ENCODE data around the gene SRGAP1.
"Not testable (repeated sequence)": the region's sequence is repeated elsewhere in the genome, so short reads cannot be mapped to it uniquely, and the experiment has no call there.

SRGAP1 gene

GRCh38 chr12:64018116-64018515 is 173.6 kb downstream of the SRGAP1 start:
- DNase-seq, result not testable (repeated sequence)

- no peak for DNase-seq
Measured at GRCh38 chr12:64018524-64018923, 174.0 kb downstream of the SRGAP1 start.

- no peak for DNase-seq
Measured at GRCh38 chr12:64019101-64019500, 174.6 kb downstream of the SRGAP1 start.

GRCh38 chr12:64019654-64020053 is 175.2 kb downstream of the SRGAP1 start:
- DNase-seq, result no peak

- no peak for DNase-seq
Measured at GRCh38 chr12:64025174-64025958, 180.9 kb downstream of the SRGAP1 start.

- DNase-seq, result no peak
Measured at GRCh38 chr12:64027311-64027710, 182.8 kb downstream of the SRGAP1 start.

- DNase-seq, result no peak
Measured at GRCh38 chr12:64028541-64028940, 184.0 kb downstream of the SRGAP1 start.

GRCh38 chr12:64029013-64029857 is 184.7 kb downstream of the SRGAP1 start:
- DNase-seq, result peak; percentile 64

GRCh38 chr12:64030155-64030554 is 185.7 kb downstream of the SRGAP1 start:
- no peak for DNase-seq

GRCh38 chr12:64034056-64034455 is 189.6 kb downstream of the SRGAP1 start:
- not testable (repeated sequence) for DNase-seq

- no peak for DNase-seq
Measured at GRCh38 chr12:64034901-64035576, 190.5 kb downstream of the SRGAP1 start.

- DNase-seq, result no peak
Measured at GRCh38 chr12:64036414-64036813, 191.9 kb downstream of the SRGAP1 start.

- DNase-seq, result no peak
Measured at GRCh38 chr12:64039281-64039871, 194.9 kb downstream of the SRGAP1 start.

GRCh38 chr12:64042911-64043310 is 198.4 kb downstream of the SRGAP1 start:
- DNase-seq, result no peak

- no peak for DNase-seq
Measured at GRCh38 chr12:64044191-64044590, 199.7 kb downstream of the SRGAP1 start.

GRCh38 chr12:64051057-64051456 is 206.6 kb downstream of the SRGAP1 start:
- DNase-seq, result no peak

- DNase-seq, result no peak
Measured at GRCh38 chr12:64053117-64053516, 208.6 kb downstream of the SRGAP1 start.

- no peak for DNase-seq
Measured at GRCh38 chr12:64054079-64054520, 209.6 kb downstream of the SRGAP1 start.

GRCh38 chr12:64056741-64057140 is 212.2 kb downstream of the SRGAP1 start:
- no peak for DNase-seq

GRCh38 chr12:64057706-64058105 is 213.2 kb downstream of the SRGAP1 start:
- no peak for DNase-seq

GRCh38 chr12:64058541-64059265 is 214.2 kb downstream of the SRGAP1 start:
- no peak for DNase-seq

GRCh38 chr12:64059685-64060084 is 215.2 kb downstream of the SRGAP1 start:
- no peak for DNase-seq

All from islet precursor cell (in vitro differentiated cells).